ENCODE results near the gene ZFAND6. TPM values are rescaled to one million over a fixed set of nuclear protein-coding genes. Genes with fewer than 3 reads are reported as not detected.
A peak's percentile ranks its signal among the peaks of the same experiment; 100 is the strongest.
"Not testable (repeated sequence)": the region's sequence is repeated elsewhere in the genome, so short reads cannot be mapped to it uniquely, and the experiment has no call there.

ZFAND6 gene
- total RNA-seq, result 10 to 100 TPM; 58.3 to 60.9 TPM
- 100 to 1,000 TPM; 104 to 139 TPM for polyA plus RNA-seq

- Histone ChIP-seq H3K36me3 (ENCODE audit: insufficient read depth, low read length) (no peaks in the 10 kb centered on the region), H3K27ac (ENCODE audit: low read depth, low read length) (peak within 1 kb of the TSS; percentile 75), H3K4me3 (ENCODE audit: low read length in 2 of 2) (peak within 1 kb of the TSS; percentile 81 to 83), H3K4me1 (ENCODE audit: insufficient read depth, low read length) (peaks cover 35% of the 10 kb centered on the region), H3K9me3 (ENCODE audit: control insufficient read depth in 1 of 2, low read length in 2 of 2) (no peaks in the 10 kb centered on the region), H3K27me3 (ENCODE audit: insufficient read depth, low read length) (no peaks in the 10 kb centered on the region)
- peaks cover 0 to 6% of the 10 kb centered on the region in 2 donors for H3K36me3 Mint-ChIP-seq
- ChIA-PET CTCF (ENCODE audit: partially characterized antibody) (interaction anchor here (0.6 to 3.0 kb wide), 5 partner anchors 8 to 679 kb away, joined by 3 to 13 read pairs (median 3); no protein-coding TSS in a partner anchor), POLR2A (ENCODE audit: partially characterized antibody) (interaction anchor here (0.9 to 3.3 kb wide), 15 partner anchors 9 to 1238 kb away, joined by 3 to 32 read pairs (median 6); partner anchors contain the start of genes FAH and MTHFS)
- peaks cover 17 to 43% (median 26%) of the 10 kb centered on the region in 4 donors for H3K4me1 Mint-ChIP-seq
- no peaks in the 10 kb centered on the region for H3K27me3 Mint-ChIP-seq
- H3K9me3 Mint-ChIP-seq, result no peaks in the 10 kb centered on the region
- peak within 1 kb of the TSS; percentile 90 to 97 (median 94) for H3K4me3 Mint-ChIP-seq
- peak within 1 kb of the TSS; percentile 92 to 98 (median 96) for H3K27ac Mint-ChIP-seq
- peak; percentile 92 to 96 (median 95) for DNase-seq
- intact Hi-C loops (cut with micrococcal nuclease), result loop anchor here (1.0 to 10.0 kb wide), 3 partner anchors 93 to 936 kb away; partner anchors contain the start of gene FAH
Measured at GRCh38 chr15:80058851-80059785, at the start of gene ZFAND6. TSS of gene ZFAND6 (plus strand) at chr15:80059676. CDS start at chr15:80120345, 60,669 bp downstream.

DNA sequence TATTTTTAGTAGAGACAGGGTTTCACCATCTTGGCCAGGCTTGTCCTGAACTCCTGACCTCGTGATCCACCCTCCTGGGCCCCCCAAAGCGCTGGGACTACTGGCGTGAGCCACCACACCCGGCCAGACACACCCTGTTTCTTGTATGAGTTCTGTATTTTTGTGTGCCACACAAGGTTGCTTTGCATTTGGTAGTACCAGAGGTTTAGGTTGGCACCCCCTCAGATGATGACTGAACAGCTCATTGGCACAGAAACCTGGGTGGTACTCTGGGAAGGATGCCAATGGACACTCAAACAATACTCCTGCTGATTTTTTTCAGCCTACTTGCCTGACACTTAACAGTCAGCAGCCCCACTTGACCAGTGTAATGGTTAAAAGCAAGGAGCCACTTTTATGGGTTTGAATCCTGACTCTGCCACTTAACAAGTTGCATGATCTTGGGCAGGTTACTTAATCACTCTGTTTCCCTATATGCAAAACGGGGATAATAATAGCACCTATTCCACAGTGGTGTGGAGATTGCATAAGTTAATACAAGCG, 49.3 kb upstream of the ZFAND6 start:
- Mint-ChIP-seq H3K27ac (peak overlapping the region in 1 of 7 donors; percentile 41), H3K9me3 (no peaks in the 10 kb centered on the region), H3K27me3 (no peaks in the 10 kb centered on the region), H3K4me1 (no peaks in the 10 kb centered on the region), H3K36me3 (no peaks in the 10 kb centered on the region), H3K4me3 (no peak overlapping the region)
- CTCF ChIA-PET (ENCODE audit: partially characterized antibody), result no interaction called here
- Histone ChIP-seq H3K4me3 (ENCODE audit: low read length in 2 of 2) (no peak overlapping the region), H3K9me3 (ENCODE audit: control insufficient read depth in 1 of 2, low read length in 2 of 2) (no peaks in the 10 kb centered on the region), H3K27ac (ENCODE audit: low read depth, low read length) (no peak overlapping the region), H3K36me3 (ENCODE audit: insufficient read depth, low read length) (no peaks in the 10 kb centered on the region), H3K4me1 (ENCODE audit: insufficient read depth, low read length) (no peaks in the 10 kb centered on the region), H3K27me3 (ENCODE audit: insufficient read depth, low read length) (no peaks in the 10 kb centered on the region)
- no peak for DNase-seq
- POLR2A ChIA-PET (ENCODE audit: partially characterized antibody), result no interaction called here
- intact Hi-C loops (cut with micrococcal nuclease), result no loop called here

DNA sequence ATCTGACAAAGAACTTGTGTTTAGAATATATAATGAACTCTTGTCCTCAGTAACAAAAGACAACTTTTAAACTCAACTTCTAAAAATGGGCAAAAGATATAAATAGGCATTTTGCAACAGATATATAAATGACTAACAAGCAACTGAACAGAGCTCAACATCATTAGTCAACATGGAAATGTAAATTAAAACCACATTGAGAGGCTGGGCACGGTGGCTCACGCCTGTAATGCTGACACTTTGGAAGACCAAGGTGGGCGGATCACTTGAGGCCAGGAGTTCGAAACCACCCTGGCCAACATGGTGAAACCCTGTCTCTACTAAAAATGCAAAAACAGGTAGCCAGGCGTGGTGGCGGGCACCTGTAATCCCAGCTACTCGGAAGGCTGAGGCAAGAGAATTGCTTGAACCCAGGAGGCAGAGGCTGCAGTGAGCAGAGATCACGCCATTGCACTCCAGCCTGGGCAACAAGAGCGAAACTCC, 48.4 kb upstream of the ZFAND6 start:
- H3K27me3 ChIP-seq (ENCODE audit: insufficient read depth, low read length); H3K4me3 Mint-ChIP-seq; CTCF ChIA-PET (ENCODE audit: partially characterized antibody); H3K4me3 ChIP-seq (ENCODE audit: low read length in 2 of 2); H3K27ac ChIP-seq (ENCODE audit: low read depth, low read length); H3K36me3 Mint-ChIP-seq; H3K9me3 Mint-ChIP-seq; DNase-seq; H3K9me3 ChIP-seq (ENCODE audit: control insufficient read depth in 1 of 2, low read length in 2 of 2); POLR2A ChIA-PET (ENCODE audit: partially characterized antibody); H3K4me1 Mint-ChIP-seq; H3K27me3 Mint-ChIP-seq; H3K27ac Mint-ChIP-seq; H3K4me1 ChIP-seq (ENCODE audit: insufficient read depth, low read length); H3K36me3 ChIP-seq (ENCODE audit: insufficient read depth, low read length); intact Hi-C loops (cut with micrococcal nuclease): not testable (repeated sequence)

GRCh38 chr15:80011596-80011995, 47.9 kb upstream of the ZFAND6 start:
- Mint-ChIP-seq H3K4me3 (no peak overlapping the region), H3K36me3 (no peaks in the 10 kb centered on the region), H3K4me1 (no peaks in the 10 kb centered on the region), H3K27me3 (no peaks in the 10 kb centered on the region), H3K9me3 (no peaks in the 10 kb centered on the region), H3K27ac (no peak overlapping the region)
- DNase-seq, result no peak
- Histone ChIP-seq H3K27me3 (ENCODE audit: insufficient read depth, low read length) (no peaks in the 10 kb centered on the region), H3K9me3 (ENCODE audit: control insufficient read depth in 1 of 2, low read length in 2 of 2) (no peaks in the 10 kb centered on the region), H3K4me1 (ENCODE audit: insufficient read depth, low read length) (no peaks in the 10 kb centered on the region), H3K36me3 (ENCODE audit: insufficient read depth, low read length) (no peaks in the 10 kb centered on the region), H3K27ac (ENCODE audit: low read depth, low read length) (no peak overlapping the region), H3K4me3 (ENCODE audit: low read length in 2 of 2) (no peak overlapping the region)
- CTCF ChIA-PET (ENCODE audit: partially characterized antibody), result no interaction called here
- POLR2A ChIA-PET (ENCODE audit: partially characterized antibody), result no interaction called here
- intact Hi-C loops (cut with micrococcal nuclease), result no loop called here

DNA sequence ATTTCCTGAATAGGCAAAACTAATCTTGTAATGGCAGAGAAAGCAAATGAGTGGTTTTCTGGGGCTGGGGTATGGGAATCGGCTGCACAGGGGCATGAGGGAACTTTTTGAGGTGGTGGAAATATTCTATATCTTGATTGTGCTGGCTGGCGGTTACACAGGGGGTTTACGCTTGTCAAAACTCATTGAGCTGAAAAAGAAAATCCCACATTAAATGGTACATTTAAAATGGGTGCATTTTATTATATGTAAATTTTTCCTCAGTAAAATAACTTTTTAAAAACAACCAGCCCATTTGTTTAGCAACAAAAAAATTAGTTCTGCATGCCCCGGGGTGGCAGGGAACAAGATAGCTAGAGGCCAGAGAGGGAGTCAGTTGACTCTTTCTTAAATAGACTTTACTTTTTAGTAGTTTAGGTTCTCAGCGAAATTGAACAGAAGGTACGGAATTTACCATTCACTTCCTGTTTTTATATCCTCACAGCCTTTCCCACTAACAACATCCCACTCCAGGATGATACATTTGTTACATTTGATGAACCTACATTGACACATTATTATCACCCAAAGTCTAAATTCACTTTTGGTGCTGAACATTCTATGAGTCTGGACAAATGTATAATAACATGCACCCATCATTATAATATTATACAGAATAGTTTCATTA, 47.3 kb upstream of the ZFAND6 start:
- Histone ChIP-seq H3K27ac (ENCODE audit: low read depth, low read length) (no peak overlapping the region), H3K27me3 (ENCODE audit: insufficient read depth, low read length) (no peaks in the 10 kb centered on the region), H3K4me3 (ENCODE audit: low read length in 2 of 2) (no peak overlapping the region), H3K4me1 (ENCODE audit: insufficient read depth, low read length) (no peaks in the 10 kb centered on the region), H3K9me3 (ENCODE audit: control insufficient read depth in 1 of 2, low read length in 2 of 2) (no peaks in the 10 kb centered on the region), H3K36me3 (ENCODE audit: insufficient read depth, low read length) (no peaks in the 10 kb centered on the region)
- H3K27me3 Mint-ChIP-seq, result no peaks in the 10 kb centered on the region
- no peak overlapping the region for H3K27ac Mint-ChIP-seq
- intact Hi-C loops (cut with micrococcal nuclease), result no loop called here
- H3K9me3 Mint-ChIP-seq, result no peaks in the 10 kb centered on the region
- no peak overlapping the region for H3K4me3 Mint-ChIP-seq
- DNase-seq, result no peak
- H3K36me3 Mint-ChIP-seq, result no peaks in the 10 kb centered on the region
- H3K4me1 Mint-ChIP-seq, result no peaks in the 10 kb centered on the region
- CTCF ChIA-PET (ENCODE audit: partially characterized antibody), result no interaction called here
- POLR2A ChIA-PET (ENCODE audit: partially characterized antibody), result no interaction called here

DNA sequence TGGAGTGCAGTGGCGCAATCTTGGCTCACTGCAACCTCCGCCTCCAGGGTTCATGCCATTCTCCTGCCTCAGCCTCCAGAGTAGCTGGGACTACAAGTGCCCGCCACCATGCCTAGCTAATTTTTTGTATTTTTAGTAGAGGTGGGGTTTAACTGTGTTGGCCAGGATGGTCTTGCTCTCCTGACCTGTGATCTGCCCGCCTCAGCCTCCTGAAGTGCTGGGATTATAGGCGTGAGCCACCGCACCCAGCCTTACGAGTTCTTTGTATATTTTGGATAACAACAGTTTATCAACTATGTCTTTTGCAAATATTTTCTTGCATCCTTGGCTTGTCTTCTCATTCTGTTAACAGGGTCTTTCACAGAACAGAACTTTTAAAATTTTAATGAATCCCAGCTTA, 45.3 kb upstream of the ZFAND6 start:
- H3K27me3 Mint-ChIP-seq; DNase-seq; POLR2A ChIA-PET (ENCODE audit: partially characterized antibody); H3K9me3 ChIP-seq (ENCODE audit: control insufficient read depth in 1 of 2, low read length in 2 of 2); H3K27ac ChIP-seq (ENCODE audit: low read depth, low read length); H3K36me3 Mint-ChIP-seq; H3K36me3 ChIP-seq (ENCODE audit: insufficient read depth, low read length); intact Hi-C loops (cut with micrococcal nuclease); H3K27ac Mint-ChIP-seq; H3K4me1 ChIP-seq (ENCODE audit: insufficient read depth, low read length); H3K9me3 Mint-ChIP-seq; H3K4me1 Mint-ChIP-seq; CTCF ChIA-PET (ENCODE audit: partially characterized antibody); H3K4me3 ChIP-seq (ENCODE audit: low read length in 2 of 2); H3K27me3 ChIP-seq (ENCODE audit: insufficient read depth, low read length); H3K4me3 Mint-ChIP-seq: not testable (repeated sequence)

DNA sequence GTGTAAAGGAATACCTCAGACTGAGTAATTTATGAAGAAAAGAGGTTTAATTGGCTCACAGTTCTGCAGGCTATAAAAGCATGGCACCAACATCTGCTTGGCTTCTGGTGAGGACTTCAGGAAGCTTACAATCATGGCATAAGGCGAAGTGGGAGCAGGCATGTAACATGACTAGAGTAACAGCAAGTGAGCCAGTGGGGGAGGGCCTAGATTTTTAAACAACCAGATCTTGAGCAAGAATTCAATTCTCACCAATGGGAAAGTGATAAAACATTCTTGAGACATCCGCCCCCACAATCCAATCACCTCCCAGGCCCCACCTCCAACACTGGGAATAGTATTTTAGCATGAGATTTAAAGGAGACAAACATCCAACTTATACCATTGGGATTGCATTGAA, 44.3 kb upstream of the ZFAND6 start:
- H3K27me3 ChIP-seq (ENCODE audit: insufficient read depth, low read length), result no peaks in the 10 kb centered on the region
- Mint-ChIP-seq H3K4me1 (peaks cover 0 to 2% (median 0%) of the 10 kb centered on the region in 4 donors), H3K9me3 (no peaks in the 10 kb centered on the region), H3K4me3 (no peak overlapping the region), H3K36me3 (no peaks in the 10 kb centered on the region), H3K27ac (no peak overlapping the region), H3K27me3 (peaks cover 0 to 2% of the 10 kb centered on the region in 2 donors)
- ChIA-PET CTCF (ENCODE audit: partially characterized antibody) (no interaction called here), POLR2A (ENCODE audit: partially characterized antibody) (interaction anchor here (0.9 kb wide), 1 partner anchor 38 kb away, joined by 3 read pairs; no protein-coding TSS in a partner anchor)
- no peak overlapping the region for H3K27ac ChIP-seq (ENCODE audit: low read depth, low read length)
- no peaks in the 10 kb centered on the region for H3K9me3 ChIP-seq (ENCODE audit: control insufficient read depth in 1 of 2, low read length in 2 of 2)
- intact Hi-C loops (cut with micrococcal nuclease), result no loop called here
- no peak overlapping the region for H3K4me3 ChIP-seq (ENCODE audit: low read length in 2 of 2)
- no peaks in the 10 kb centered on the region for H3K4me1 ChIP-seq (ENCODE audit: insufficient read depth, low read length)
- no peak for DNase-seq
- no peaks in the 10 kb centered on the region for H3K36me3 ChIP-seq (ENCODE audit: insufficient read depth, low read length)

All from CD4-positive, alpha-beta memory T cell (primary cell).